Upper lobe of right lung (tissue), 1 donor: Measurements from ENCODE around the gene COX4I2. TPM values are rescaled to one million over a fixed set of nuclear protein-coding genes. Genes with fewer than 3 reads are reported as not detected.
A peak's percentile ranks its signal among the peaks of the same experiment; 100 is the strongest.
"Not testable (repeated sequence)": the region's sequence is repeated elsewhere in the genome, so short reads cannot be mapped to it uniquely, and the experiment has no call there.

Experiments
- ATAC-seq: fragments of 200-7000 bp; cut with Tn5 transposase; one replicate; pipeline ENCODE4 v1.9.1; 2020; ENCODE audit warnings: mild to moderate bottlenecking, moderate library complexity
- DNase-seq: peaks from one replicate; pipeline ENCODE4 v3.0.0-alpha.2; 2020
- H3K27ac ChIP-seq: fragments of 200-600 bp; one replicate; pipeline ENCODE4 v1.8.0; 2022
- H3K27me3 ChIP-seq: fragments of 200-600 bp; one replicate; pipeline ENCODE4 v1.8.0; 2022; ENCODE audit warnings: mild to moderate bottlenecking
- H3K36me3 ChIP-seq: fragments of 200-600 bp; one replicate; pipeline ENCODE4 v1.8.0; 2022
- H3K4me1 ChIP-seq: fragments of 200-600 bp; one replicate; pipeline ENCODE4 v1.8.0; 2022
- H3K4me3 ChIP-seq: fragments of 200-600 bp; one replicate; pipeline ENCODE4 v1.8.0; 2022; ENCODE audit warnings: mild to moderate bottlenecking
- H3K9me3 ChIP-seq: fragments of 200-600 bp; one replicate; pipeline ENCODE4 v1.8.0; 2022
- intact Hi-C: fragments of 100-400 bp; cut with DNase I; formaldehyde crosslinking; loops from one replicate; pipeline ENCODE4 v1.11.0; 2022
- total RNA-seq: library from RNA; stranded (reverse); fragmentation: NEBNext Ultra II Directional; extraction: Animal tissue kit (Norgen Biotek cat#: 25700); gene quantifications from one replicate; pipeline ENCODE4 v1.2.1, GENCODE V29; 2021
- TF ChIP-seq, protein P1 (sequence below): fragments of 200-600 bp; IDR thresholded peaks from one replicate; pipeline ENCODE4 v1.8.0; 2022; ENCODE audit warnings: antibody characterized with exemption
- donor health status: DM: no; HTN: yes; CAD: no; lungs with severe emphysema.

COX4I2 gene
- total RNA-seq, 1 donor from 2014 or later = 19.1 TPM

DNA sequence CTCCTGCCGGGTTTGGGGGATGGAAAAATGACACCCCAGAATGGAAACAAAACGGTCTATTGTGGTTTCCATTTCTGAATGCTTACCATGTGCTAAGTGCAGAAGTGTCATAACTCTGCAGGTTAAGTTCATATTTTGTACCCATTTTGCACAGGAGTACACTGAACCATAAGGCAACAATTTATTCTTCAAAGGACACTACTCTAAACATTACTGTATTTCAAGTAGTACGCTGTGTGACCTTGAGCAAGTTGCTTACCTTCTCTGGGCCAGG is 42.4 kb upstream of the COX4I2 start:
- intact Hi-C loops = no loop called here
- Histone ChIP-seq H3K9me3 (no peaks in the 10 kb centered on the region), H3K36me3 (no peaks in the 10 kb centered on the region), H3K4me1 (peaks cover 31% of the 10 kb centered on the region), H3K27me3 (no peaks in the 10 kb centered on the region), H3K4me3 (no peak overlapping the region), H3K27ac (peak overlapping the region; percentile 79)
- TF ChIP-seq, protein P1, sequence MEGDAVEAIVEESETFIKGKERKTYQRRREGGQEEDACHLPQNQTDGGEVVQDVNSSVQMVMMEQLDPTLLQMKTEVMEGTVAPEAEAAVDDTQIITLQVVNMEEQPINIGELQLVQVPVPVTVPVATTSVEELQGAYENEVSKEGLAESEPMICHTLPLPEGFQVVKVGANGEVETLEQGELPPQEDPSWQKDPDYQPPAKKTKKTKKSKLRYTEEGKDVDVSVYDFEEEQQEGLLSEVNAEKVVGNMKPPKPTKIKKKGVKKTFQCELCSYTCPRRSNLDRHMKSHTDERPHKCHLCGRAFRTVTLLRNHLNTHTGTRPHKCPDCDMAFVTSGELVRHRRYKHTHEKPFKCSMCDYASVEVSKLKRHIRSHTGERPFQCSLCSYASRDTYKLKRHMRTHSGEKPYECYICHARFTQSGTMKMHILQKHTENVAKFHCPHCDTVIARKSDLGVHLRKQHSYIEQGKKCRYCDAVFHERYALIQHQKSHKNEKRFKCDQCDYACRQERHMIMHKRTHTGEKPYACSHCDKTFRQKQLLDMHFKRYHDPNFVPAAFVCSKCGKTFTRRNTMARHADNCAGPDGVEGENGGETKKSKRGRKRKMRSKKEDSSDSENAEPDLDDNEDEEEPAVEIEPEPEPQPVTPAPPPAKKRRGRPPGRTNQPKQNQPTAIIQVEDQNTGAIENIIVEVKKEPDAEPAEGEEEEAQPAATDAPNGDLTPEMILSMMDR = no peak
- no peak for ATAC-seq
- no peak for DNase-seq

DNA sequence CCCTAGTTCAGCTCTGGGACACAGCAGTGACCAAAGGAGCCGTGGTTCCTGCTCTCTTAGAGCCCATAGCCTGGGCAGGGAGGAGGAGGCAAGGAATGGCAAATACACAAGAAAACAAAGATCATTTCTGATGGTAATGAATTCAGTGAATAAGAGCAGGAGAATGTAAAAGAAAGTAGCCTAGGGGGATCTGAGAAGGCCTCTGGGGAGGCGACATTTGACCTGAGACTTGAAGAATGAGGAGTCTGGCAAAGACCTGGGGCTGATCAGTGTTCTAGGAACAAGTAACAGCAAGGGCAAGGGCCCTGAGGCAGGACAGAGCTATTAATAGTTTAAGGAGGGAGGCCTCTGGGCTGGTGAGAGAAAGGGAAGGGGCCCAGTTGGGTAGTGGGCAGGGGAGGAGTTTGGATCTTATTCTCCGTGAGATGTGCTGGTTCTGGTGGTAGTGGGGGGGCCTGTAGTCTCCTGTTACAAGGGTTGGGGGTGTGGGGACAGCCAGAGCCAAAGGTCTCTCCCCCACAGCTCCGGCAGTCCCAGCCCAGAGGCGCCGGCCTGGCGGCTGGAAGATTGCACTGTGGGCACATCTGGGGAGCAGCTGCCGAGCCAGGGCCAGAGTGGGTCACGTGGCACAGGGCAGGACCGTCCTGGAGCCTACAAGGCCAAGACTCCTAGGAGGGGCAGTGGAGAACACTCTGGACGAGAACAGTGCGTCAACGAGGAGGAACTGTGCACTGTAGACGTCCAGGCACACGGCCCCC is 41.9 kb upstream of the COX4I2 start:
- Histone ChIP-seq H3K27ac (peak overlapping the region; percentile 79), H3K27me3 (no peaks in the 10 kb centered on the region), H3K9me3 (no peaks in the 10 kb centered on the region), H3K4me3 (no peak overlapping the region), H3K36me3 (no peaks in the 10 kb centered on the region), H3K4me1 (peaks cover 31% of the 10 kb centered on the region)
- ATAC-seq = peak; percentile 91
- DNase-seq = peak; percentile 91
- TF ChIP-seq, protein P1 = no peak
- intact Hi-C loops = no loop called here

DNA sequence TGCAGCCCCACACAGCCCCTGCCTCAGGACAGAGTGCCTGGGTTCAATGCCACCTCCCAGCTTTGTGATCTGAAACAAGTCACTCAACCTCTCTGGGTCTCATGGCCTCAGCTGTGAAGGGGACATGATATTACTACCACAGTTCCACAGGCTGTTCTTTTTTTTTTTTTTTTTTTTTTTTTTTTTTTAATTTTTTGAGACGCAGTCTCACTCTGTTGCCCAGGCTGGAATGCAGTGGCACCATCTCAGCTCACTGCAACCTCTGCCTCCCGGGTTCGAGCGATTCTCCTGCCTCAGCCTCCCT is 41.3 kb upstream of the COX4I2 start:
- H3K27me3 ChIP-seq, H3K9me3 ChIP-seq, DNase-seq, ATAC-seq, H3K4me3 ChIP-seq, H3K36me3 ChIP-seq, intact Hi-C loops: not testable (repeated sequence)
- peak overlapping the region; percentile 79 for H3K27ac ChIP-seq
- H3K4me1 ChIP-seq = peaks cover 31% of the 10 kb centered on the region

DNA sequence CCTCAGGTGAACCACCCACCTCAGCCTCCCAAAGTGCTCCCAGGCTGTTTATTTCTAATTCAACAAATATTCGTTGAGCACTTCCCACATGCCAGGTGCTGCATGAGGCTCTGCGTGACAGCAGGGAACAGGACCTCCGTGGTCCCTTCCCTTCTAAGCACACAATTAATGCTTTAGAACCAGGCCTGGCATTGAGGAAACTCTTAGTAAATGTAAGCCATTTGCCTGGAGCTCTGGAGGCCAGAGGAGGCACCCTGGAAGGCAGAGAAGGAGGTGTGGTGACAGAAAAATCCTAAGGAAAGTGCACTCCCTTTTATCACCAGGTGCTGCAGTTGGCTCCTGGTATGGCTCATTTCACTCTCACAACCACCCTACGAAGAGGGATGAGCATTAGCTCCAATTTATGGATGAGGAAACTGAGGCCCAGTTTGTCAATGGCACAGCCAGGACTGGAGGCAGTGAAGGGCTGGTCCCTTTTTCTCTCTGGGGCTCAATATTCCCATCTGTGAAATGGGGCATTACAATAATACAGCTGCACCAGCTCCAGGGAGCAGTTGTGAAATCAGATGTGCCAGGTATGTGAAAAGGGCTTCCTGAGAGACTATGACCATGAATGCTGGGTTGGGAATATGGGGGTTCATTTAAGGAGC is 40.8 kb upstream of the COX4I2 start:
- H3K4me3 ChIP-seq = no peak overlapping the region
- TF ChIP-seq, protein P1 = no peak
- H3K36me3 ChIP-seq = no peaks in the 10 kb centered on the region
- no peaks in the 10 kb centered on the region for H3K9me3 ChIP-seq
- intact Hi-C loops = no loop called here
- H3K4me1 ChIP-seq = peaks cover 31% of the 10 kb centered on the region
- DNase-seq (no peak), ATAC-seq (peak; percentile 8)
- H3K27ac ChIP-seq = peak overlapping the region; percentile 79
- H3K27me3 ChIP-seq = no peaks in the 10 kb centered on the region

DNA sequence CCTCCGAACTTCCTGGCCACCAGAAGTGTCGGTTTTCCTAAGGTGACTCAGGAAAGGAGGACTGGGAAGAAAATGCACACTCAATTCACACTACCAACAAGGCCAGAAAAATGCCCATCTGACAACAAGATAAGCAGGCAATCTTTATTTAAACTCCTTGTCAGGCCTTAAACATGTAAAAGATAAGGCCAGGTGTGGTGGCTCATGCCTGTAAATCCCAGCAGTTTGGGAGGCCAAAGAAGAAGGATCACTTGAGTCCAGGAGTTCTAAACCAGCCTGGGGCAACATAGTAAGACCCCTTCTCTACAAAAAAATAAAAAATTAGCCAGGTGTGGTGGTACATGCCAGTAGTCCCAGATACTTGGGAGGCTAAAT is 40.2 kb upstream of the COX4I2 start:
- TF ChIP-seq, protein P1 = no peak
- no peak for DNase-seq
- Histone ChIP-seq H3K9me3 (no peaks in the 10 kb centered on the region), H3K27ac (peak overlapping the region; percentile 79), H3K4me3 (no peak overlapping the region), H3K27me3 (no peaks in the 10 kb centered on the region), H3K36me3 (no peaks in the 10 kb centered on the region), H3K4me1 (peaks cover 32% of the 10 kb centered on the region)
- intact Hi-C loops = no loop called here
- no peak for ATAC-seq

DNA sequence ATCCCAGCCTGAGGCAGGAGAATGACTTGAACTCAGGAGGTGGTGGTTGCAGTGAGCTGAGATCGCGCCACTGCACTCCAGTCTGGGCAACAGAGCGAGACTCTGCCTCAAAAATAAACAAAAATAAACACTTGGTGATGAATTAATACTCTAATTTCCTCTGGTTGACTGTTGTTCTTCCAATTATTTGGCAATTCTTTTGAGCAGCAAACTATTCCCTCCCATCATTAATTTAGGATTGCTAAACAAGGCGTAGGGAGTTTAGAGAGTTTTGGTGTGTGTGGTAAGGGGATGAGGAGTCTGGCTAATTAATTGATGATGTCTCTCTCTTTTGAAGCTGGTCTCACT is 35.3 kb upstream of the COX4I2 start:
- intact Hi-C loops = no loop called here
- peaks cover 14% of the 10 kb centered on the region for H3K4me1 ChIP-seq
- DNase-seq (no peak), ATAC-seq (no peak)
- no peak overlapping the region for H3K4me3 ChIP-seq
- H3K27ac ChIP-seq = peak overlapping the region; percentile 95
- H3K36me3 ChIP-seq = peaks cover 8% of the 10 kb centered on the region
- H3K9me3 ChIP-seq = no peaks in the 10 kb centered on the region
- TF ChIP-seq, protein P1 = no peak
- H3K27me3 ChIP-seq = no peaks in the 10 kb centered on the region
